K562 (cell line): ENCODE results near the gene ENKUR. TPM values are rescaled to one million over a fixed set of nuclear protein-coding genes. Genes with fewer than 3 reads are reported as not detected.
A peak's percentile ranks its signal among the peaks of the same experiment; 100 is the strongest.

Experiments
- ARID4B ChIP-seq: sonication (generic); formaldehyde crosslinking; IDR thresholded peaks from 2 replicates; pipeline ENCODE4 v1.8.0; 2022; ENCODE audit warnings: mild to moderate bottlenecking, missing genetic modification reagents
- BCL6 ChIP-seq: fragments of 250-450 bp; sonication (Bioruptor Pico); IDR thresholded peaks from 2 replicates; pipeline ENCODE4 v1.4.0; 2020
- BHLHE40 ChIP-seq: IDR thresholded peaks from 2 replicates; pipeline ENCODE4 v1.6.1; 2011; ENCODE audit warnings: low read length, improper control_type of control experiment
- CAMTA2 ChIP-seq: fragments of 250-450 bp; sonication (Bioruptor Pico); conservative IDR thresholded peaks from 2 replicates; pipeline ENCODE4 v1.5.1; 2022
- CC2D1A ChIP-seq: fragments of 450-650 bp; IDR thresholded peaks from 2 replicates; pipeline ENCODE4 v1.6.1; 2017; ENCODE audit warnings: mild to moderate bottlenecking
- ELF4 ChIP-seq: fragments of 450-650 bp; formaldehyde crosslinking; IDR thresholded peaks from 2 replicates; pipeline ENCODE4 v1.4.0; 2022; ENCODE audit warnings: missing genetic modification characterization
- EP300 ChIP-seq: IDR thresholded peaks from 2 replicates; pipeline ENCODE4 v1.6.1; 2012; ENCODE audit warnings: low read length, improper control_type of control experiment
- ESRRA ChIP-seq: fragments of 450-650 bp; IDR thresholded peaks from 2 replicates; pipeline ENCODE4 v1.6.1; 2014; ENCODE audit warnings: low read depth, mild to moderate bottlenecking, moderate library complexity, borderline replicate concordance
- MLLT1 ChIP-seq, 2 experiments: fragments of 450-650 bp; IDR thresholded peaks; 2 replicates each; pipeline ENCODE4 v1.6.1; 2016
- MTA1 ChIP-seq: fragments of 450-650 bp; IDR thresholded peaks from 2 replicates; pipeline ENCODE4 v1.6.1; 2017; ENCODE audit warnings: borderline replicate concordance
- NFIC ChIP-seq: fragments of 450-650 bp; IDR thresholded peaks from 2 replicates; pipeline ENCODE4 v1.6.1; 2017; ENCODE audit warnings: mild to moderate bottlenecking, inconsistent platforms
- NFRKB ChIP-seq: fragments of 450-650 bp; IDR thresholded peaks from 2 replicates; pipeline ENCODE4 v1.6.1; 2016; ENCODE audit warnings: low read depth
- NKRF ChIP-seq: fragments of 450-650 bp; IDR thresholded peaks from 2 replicates; pipeline ENCODE4 v1.6.1; 2016; ENCODE audit warnings: borderline replicate concordance
- SMAD3 ChIP-seq: fragments of 450-650 bp; formaldehyde crosslinking; conservative IDR thresholded peaks from 2 replicates; pipeline ENCODE4 v1.4.0; 2020; ENCODE audit warnings: mild to moderate bottlenecking
- SRSF3 ChIP-seq: fragments of 200-400 bp; formaldehyde crosslinking; IDR thresholded peaks from 2 replicates; pipeline ENCODE4 v1.6.1; 2016; ENCODE audit warnings: mild to moderate bottlenecking, low read length, moderate library complexity; ENCODE audit not compliant: insufficient read depth
- SUPT5H ChIP-seq: fragments of 450-650 bp; IDR thresholded peaks from 2 replicates; pipeline ENCODE4 v1.6.1; 2016
- TAL1 ChIP-seq: fragments of 450-650 bp; IDR thresholded peaks from 2 replicates; pipeline ENCODE4 v1.6.1; 2016; ENCODE audit warnings: mild to moderate bottlenecking
- ZNF431 ChIP-seq: sonication (generic); formaldehyde crosslinking; IDR thresholded peaks from 2 replicates; pipeline ENCODE4 v1.8.0; 2022; ENCODE audit warnings: mild to moderate bottlenecking, missing genetic modification reagents
- polyA plus RNA-seq, 8 experiments: library from polyadenylated mRNA; depleted of rRNA in 4 of 8; stranded (reverse) in 5 of 8; unstranded in 3 of 8; fragments of >200 nt; fragmentation: Nextera tagmentation in 2 of 8; fragmentation: Illumina TruSeq in 1 of 8; extraction: Ambion mirVana in 2 of 8; extraction: Trizol in 1 of 8; gene quantifications; 2 replicates each; pipeline versions ENCODE4 v1.2.1 to v1.2.3, GENCODE V29; 2011 to 2014; ENCODE audit warnings: inconsistent platforms in 1 of 8, missing spikeins in 1 of 8
- total RNA-seq, 7 experiments: library from RNA; depleted of rRNA in 6 of 7; stranded (reverse); fragments of >200 nt in 6 of 7; fragmentation: Illumina TruSeq in 2 of 7; extraction: Trizol in 2 of 7; gene quantifications; 2 replicates each; pipeline versions ENCODE4 v1.2.1 to v1.2.3, GENCODE V29; 2011 to 2021; ENCODE audit warnings: low replicate concordance in 1 of 7
- TF ChIP-seq, protein P1 (sequence below): fragments of 450-650 bp; formaldehyde crosslinking; IDR thresholded peaks from 2 replicates; pipeline ENCODE4 v1.4.0; 2022; ENCODE audit warnings: missing genetic modification characterization

ENKUR gene
- total and polyA plus RNA-seq, 9 of the 15 experiments (the other 6 are each of a cell fraction or from before 2014, with no cell fraction given) = 0.06 to 0.46 (median 0.20) TPM

DNA sequence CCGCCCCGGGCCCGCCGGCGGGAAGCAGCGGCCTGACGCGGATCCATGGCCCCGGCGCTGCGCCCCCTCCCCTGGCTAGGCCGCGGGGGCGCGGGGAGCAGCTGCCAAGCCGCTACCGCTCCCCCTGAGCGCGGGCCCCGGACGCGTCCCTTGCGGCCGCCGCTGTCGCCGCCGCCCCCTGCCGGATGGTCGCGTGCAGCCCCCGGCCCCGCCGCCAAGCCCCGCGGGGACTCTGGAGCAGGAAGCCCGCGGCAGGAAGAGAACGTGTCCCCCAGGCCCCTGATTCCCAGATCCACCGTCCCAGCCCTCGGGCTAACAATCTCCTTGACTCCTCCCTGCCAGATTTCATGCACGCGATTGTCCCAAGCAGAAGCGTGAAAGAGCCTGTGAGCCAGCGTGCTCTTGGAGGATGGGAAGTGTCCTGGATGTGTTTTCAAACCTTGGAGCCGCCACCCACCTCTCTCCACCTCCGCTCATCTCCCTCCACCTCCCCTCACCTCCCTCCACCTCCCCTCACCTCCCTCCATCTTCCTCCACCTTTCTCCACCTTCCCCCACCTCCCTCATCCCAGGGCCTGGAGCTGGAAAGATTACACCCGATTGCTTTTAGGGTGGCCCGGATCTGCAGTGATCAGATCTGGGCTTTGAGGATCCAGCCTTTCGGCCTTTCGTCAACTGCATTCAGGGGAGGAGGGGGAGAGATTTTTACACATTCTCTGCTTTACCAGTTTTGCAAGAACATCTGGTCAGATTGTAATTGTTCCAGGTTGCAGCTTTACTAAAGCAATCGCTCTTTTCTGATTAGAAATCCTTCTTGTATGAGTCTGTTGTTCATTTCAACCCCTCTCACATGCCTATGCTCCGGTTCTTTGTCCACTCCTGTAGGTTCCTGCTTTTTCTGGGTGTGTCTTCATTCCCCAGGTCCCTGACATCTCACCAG, 63.0 kb downstream of the ENKUR start (continued):
- TF ChIP-seq EP300 (no peak), NFIC (peak; percentile 25), SRSF3 (no peak), NKRF (peak; percentile 26; the same call in 1 of the 2 replicates), MLLT1 (IDR thresholded peaks at IDR 0.05) (peak in 1 of 2 experiments; percentile 48; a peak in 2 of 4 replicates), BHLHE40 (peak; percentile 64; the same call in 1 of the 2 replicates), ESRRA (peak; percentile 29; the same call in 1 of the 2 replicates), NFRKB (peak; percentile 64; the same call in 1 of the 2 replicates), ARID4B (CRISPR knock-in tag) (peak; percentile 60; the same call in 1 of the 2 replicates), MTA1 (0 out of 2 replicates have a peak, but pooled peaks have one; percentile 50), ELF4 (CRISPR knock-in tag) (0 out of 2 replicates have a peak, but pooled peaks have one; percentile 63), CAMTA2 (no peak), CC2D1A (peak; percentile 68), SUPT5H (peak; percentile 36; the same call in 1 of the 2 replicates), SMAD3 (CRISPR knock-in tag) (no peak), BCL6 (no peak), ZNF431 (CRISPR knock-in tag) (no peak), TAL1 (0 out of 2 replicates have a peak, but pooled peaks have one; percentile 11)
- TF ChIP-seq, protein P1, sequence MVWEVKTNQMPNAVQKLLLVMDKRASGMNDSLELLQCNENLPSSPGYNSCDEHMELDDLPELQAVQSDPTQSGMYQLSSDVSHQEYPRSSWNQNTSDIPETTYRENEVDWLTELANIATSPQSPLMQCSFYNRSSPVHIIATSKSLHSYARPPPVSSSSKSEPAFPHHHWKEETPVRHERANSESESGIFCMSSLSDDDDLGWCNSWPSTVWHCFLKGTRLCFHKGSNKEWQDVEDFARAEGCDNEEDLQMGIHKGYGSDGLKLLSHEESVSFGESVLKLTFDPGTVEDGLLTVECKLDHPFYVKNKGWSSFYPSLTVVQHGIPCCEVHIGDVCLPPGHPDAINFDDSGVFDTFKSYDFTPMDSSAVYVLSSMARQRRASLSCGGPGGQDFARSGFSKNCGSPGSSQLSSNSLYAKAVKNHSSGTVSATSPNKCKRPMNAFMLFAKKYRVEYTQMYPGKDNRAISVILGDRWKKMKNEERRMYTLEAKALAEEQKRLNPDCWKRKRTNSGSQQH = peak; percentile 63; the same call in 1 of the 2 replicates
